ENCODE data around the gene KDM5B.

DNA sequence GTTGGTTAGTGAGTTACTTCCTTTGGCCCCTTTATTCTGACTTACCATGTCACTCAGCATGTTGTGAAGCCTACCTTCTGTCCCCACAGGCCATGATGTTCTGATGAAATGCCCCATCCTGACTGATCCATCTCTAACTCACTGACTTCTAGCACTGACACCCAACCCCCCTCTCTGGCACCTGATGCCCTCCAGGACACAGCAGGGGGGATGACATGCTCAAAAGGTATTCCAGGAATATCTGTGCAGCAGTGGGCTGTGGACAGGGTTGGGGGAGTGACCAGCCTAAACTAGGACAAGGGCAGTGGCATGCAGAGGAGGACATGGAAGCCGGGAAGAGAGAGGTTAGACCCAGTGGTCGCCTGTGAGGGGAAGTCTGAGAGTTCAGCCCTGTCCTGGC lies 123.5 kb downstream of the KDM5B start:
- TF ChIP-seq CTCF (conservative IDR thresholded peaks at IDR 0.05) (no peak), ZFX (IDR thresholded peaks at IDR 0.05) (no peak)
